Activated CD8-positive, alpha-beta memory T cell treated with anti-CD3 and anti-CD28 coated beads, Interleukin-2, amount 50 U/mL, for 24 hours (primary cell): Measurements from ENCODE around the gene PRKACA.
"Not testable (repeated sequence)": the region's sequence is repeated elsewhere in the genome, so short reads cannot be mapped to it uniquely, and the experiment has no call there.

ENCODE experiments used
- DNase-seq: peaks from one replicate; pipeline ENCODE4 v3.0.0-alpha.2; 2020; ENCODE audit errors: extremely low read depth

The PRKACA gene

GRCh38 chr19:14048443-14049153, 69.0 kb downstream of the PRKACA start:
- DNase-seq = peak; percentile 54

GRCh38 chr19:14047866-14048265, 69.7 kb downstream of the PRKACA start:
- DNase-seq = not testable (repeated sequence)

DNA sequence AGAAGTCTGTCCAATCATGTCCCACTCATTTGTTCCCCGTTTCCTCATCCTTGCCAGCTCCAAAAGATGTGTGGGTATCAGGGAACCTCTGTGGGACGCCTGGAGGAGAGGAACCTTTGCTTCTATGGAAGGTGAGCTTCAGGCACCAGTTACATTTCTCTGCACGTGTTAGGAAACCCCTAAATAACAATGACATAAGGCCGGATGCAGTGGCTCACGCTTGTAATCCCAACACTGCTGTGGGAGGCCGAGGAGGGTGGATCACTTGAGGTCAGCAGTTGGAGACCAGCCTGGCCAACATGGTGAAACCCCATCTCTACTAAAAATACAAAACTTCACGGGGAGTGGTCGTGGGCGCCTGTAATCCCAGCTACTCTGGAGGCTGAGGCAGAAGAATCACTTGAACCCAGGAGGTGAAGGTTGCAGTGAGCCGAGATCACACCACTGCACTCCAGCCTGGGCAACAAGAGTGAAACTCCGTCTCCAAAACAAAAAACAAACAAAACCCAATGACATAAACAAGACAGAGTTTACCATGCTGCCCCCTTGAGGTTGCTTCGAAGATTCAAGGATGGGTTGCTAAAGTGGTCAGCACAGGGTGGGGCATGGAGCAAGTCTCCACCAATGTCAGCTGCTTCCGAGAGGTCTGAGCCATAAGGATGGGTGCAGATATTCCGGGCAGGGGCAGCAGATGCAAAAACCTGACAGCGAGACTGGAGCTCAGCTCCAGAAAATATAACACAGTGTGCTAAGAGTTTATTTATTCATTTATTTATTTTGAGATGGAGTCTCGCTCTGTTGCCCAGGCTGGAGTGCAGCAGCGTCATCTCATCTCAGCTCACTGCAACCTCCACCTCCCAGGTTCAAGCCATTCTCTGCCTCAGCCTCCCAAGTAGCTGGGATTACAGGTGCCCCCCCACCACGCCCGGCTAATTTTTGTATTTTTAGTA, 74.6 kb downstream of the PRKACA start:
- not testable (repeated sequence) for DNase-seq
